ENCODE measurements around the gene SGPP2.

SGPP2 gene

DNA sequence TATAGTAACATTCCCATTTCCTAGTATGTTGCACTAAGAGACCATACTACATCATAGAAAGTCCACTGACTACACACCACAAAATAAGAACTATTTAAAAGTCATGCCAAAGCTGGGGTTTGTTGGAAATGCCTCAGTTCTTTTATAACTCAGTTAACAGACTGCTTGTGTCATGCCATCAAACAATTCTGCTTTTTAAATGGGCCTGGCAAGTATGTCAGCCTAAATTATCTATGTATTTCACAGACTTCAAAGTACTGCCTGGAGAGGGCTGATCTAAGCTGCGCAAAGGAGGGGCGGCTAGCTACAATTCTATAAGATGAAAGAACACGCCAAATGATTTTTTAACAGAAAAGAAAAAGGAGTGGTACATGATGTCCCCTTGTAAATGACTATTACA is 182.0 kb downstream of the SGPP2 start:
- POLR2A ChIA-PET: no interaction called here
- Histone ChIP-seq H3K36me3 (ENCODE audit: control insufficient read depth in 2 of 2, insufficient read depth in 1 of 2, low read length in 2 of 2) (peaks cover 3 to 46% of the 10 kb centered on the region in 2 experiments; a peak in 2 of 3 replicates), H3K27ac (ENCODE audit: extremely low read depth, low read depth, low read length) (no peak overlapping the region), H3K4me1 (ENCODE audit: control insufficient read depth, insufficient read depth, low read length) (no peaks in the 10 kb centered on the region), H3K9me3 (ENCODE audit: control insufficient read depth, insufficient read depth, low read depth, low read length) (no peaks in the 10 kb centered on the region), H3K4me3 (ENCODE audit: low read depth, low read length) (no peak overlapping the region)
- no peak for TF ChIP-seq ZBTB44 (tag by site-specific recombination; IDR thresholded peaks at IDR 0.05)
- no peak for TF ChIP-seq ZNF660 (tag by site-specific recombination; IDR thresholded peaks at IDR 0.05)
- no peak for TF ChIP-seq REPIN1 (tag by site-specific recombination; IDR thresholded peaks at IDR 0.05; ENCODE audit: low read depth)
- no peak for TF ChIP-seq ZNF510 (tag by site-specific recombination; IDR thresholded peaks at IDR 0.05; ENCODE audit: insufficient replicate concordance)
- no peak for TF ChIP-seq ZNF658 (tag by site-specific recombination; IDR thresholded peaks at IDR 0.05)
- no peak for TF ChIP-seq ZNF433 (tag by site-specific recombination; IDR thresholded peaks at IDR 0.05; ENCODE audit: low read depth)
- no peak for TF ChIP-seq ZNF146 (tag by site-specific recombination; IDR thresholded peaks at IDR 0.05)
- no peak for TF ChIP-seq GLIS1 (tag by site-specific recombination; IDR thresholded peaks at IDR 0.05)
- CTCF ChIA-PET: interaction anchor here (1.0 kb wide), 1 partner anchor 582 kb away, joined by 3 read pairs; no protein-coding TSS in a partner anchor

DNA sequence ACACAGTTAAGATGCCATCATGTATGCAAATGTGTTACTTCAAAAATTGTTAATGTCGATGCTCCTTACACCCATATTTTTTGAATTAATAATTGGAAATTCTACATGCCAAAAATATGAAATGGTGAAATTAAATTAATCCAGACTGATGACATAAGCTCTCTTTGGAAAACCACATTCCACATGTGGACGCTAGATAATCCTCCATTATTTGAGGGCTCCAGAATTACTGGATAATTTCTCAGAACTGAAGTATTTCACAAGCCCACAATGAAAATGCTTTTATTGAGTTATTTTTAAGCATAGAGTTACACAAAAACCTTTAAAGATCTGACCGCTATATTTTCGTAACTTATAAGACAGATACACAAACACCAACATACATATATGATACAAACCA is 183.7 kb downstream of the SGPP2 start:
- Histone ChIP-seq H3K4me1 (ENCODE audit: control insufficient read depth, insufficient read depth, low read length) (no peaks in the 10 kb centered on the region), H3K27ac (ENCODE audit: extremely low read depth, low read depth, low read length) (no peak overlapping the region), H3K9me3 (ENCODE audit: control insufficient read depth, insufficient read depth, low read depth, low read length) (no peaks in the 10 kb centered on the region), H3K4me3 (ENCODE audit: low read depth, low read length) (no peak overlapping the region), H3K36me3 (ENCODE audit: control insufficient read depth in 2 of 2, insufficient read depth in 1 of 2, low read length in 2 of 2) (peaks cover 11 to 60% of the 10 kb centered on the region in 2 experiments)
- TF ChIP-seq ZNF16 (tag by site-specific recombination; IDR thresholded peaks at IDR 0.05; ENCODE audit: low read depth) (no peak), ZNF354C (tag by site-specific recombination; IDR thresholded peaks at IDR 0.05; ENCODE audit: borderline replicate concordance, low read depth) (no peak), ZFP3 (tag by site-specific recombination; IDR thresholded peaks at IDR 0.05; ENCODE audit: low read depth) (no peak), ZNF10 (tag by site-specific recombination; IDR thresholded peaks at IDR 0.05) (no peak), ZFP69B (tag by site-specific recombination; IDR thresholded peaks at IDR 0.05) (no peak), ZSCAN18 (tag by site-specific recombination; IDR thresholded peaks at IDR 0.05) (no peak), ZNF473 (tag by site-specific recombination; IDR thresholded peaks at IDR 0.05) (no peak), OVOL3 (tag by site-specific recombination; IDR thresholded peaks at IDR 0.05) (no peak), ZNF23 (tag by site-specific recombination; IDR thresholded peaks at IDR 0.05; ENCODE audit: borderline replicate concordance) (no peak), ZSCAN16 (tag by site-specific recombination; IDR thresholded peaks at IDR 0.05) (no peak), ZNF501 (tag by site-specific recombination; IDR thresholded peaks at IDR 0.05) (no peak), ZBTB21 (tag by site-specific recombination; IDR thresholded peaks at IDR 0.05) (no peak), ZNF280D (tag by site-specific recombination; IDR thresholded peaks at IDR 0.05) (no peak)
- TF ChIP-seq, protein P1, sequence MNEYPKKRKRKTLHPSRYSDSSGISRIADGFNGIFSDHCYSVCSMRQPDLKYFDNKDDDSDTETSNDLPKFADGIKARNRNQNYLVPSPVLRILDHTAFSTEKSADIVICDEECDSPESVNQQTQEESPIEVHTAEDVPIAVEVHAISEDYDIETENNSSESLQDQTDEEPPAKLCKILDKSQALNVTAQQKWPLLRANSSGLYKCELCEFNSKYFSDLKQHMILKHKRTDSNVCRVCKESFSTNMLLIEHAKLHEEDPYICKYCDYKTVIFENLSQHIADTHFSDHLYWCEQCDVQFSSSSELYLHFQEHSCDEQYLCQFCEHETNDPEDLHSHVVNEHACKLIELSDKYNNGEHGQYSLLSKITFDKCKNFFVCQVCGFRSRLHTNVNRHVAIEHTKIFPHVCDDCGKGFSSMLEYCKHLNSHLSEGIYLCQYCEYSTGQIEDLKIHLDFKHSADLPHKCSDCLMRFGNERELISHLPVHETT (tag by site-specific recombination; IDR thresholded peaks at IDR 0.05): no peak
- POLR2A ChIA-PET: no interaction called here
- CTCF ChIA-PET: interaction anchor here (0.7 to 1.5 kb wide), 3 partner anchors 226 to 584 kb away, joined by 3 to 4 read pairs (median 3); no protein-coding TSS in a partner anchor
